D721Med (cell line): Measurements from ENCODE around the gene TAF1B.
A peak's percentile ranks its signal among the peaks of the same experiment; 100 is the strongest.

ENCODE experiments used
- DNase-seq: peaks from one replicate; pipeline ENCODE4 v3.0.0; 2011; ENCODE audit warnings: low spot score; ENCODE audit not compliant: insufficient read length
- FAIRE-seq: peaks from 2 replicates; lab custom pipeline; 2011; peaks lifted over from hg19 to GRCh38; lab: Jason Lieb, UNC
- CTCF ChIP-seq: IDR thresholded peaks from 2 replicates; pipeline ENCODE4 v1.5.1; 2012; ENCODE audit warnings: mild to moderate bottlenecking, control low read depth; ENCODE audit not compliant: insufficient read depth; ENCODE audit errors: missing control alignments

Gene TAF1B

GRCh38 chr2:9821805-9822445 lies 21.3 kb upstream of the TAF1B start:
- DNase-seq (no peak), FAIRE-seq (no peak)
- peak; percentile 2 for TF ChIP-seq CTCF

DNA sequence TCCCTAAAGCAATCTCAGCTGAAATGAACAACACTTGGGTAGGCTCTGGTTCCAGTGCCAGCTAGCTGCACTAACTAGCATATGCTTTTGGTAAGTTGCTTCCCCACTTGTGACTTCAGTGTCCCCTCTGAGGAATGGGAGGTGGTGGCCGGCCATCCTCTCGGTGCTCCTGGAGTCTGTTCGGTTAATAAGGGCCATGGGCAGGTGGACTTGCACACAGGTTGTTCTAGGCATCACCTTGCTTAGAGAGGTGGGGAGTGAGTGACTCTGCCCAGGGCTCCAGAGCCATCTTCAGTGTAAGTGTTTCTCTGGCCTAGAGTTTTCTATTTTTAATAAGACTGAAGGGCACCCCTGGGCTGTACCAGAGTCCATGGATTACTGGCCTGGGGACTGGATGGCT lies 18.8 kb upstream of the TAF1B start:
- FAIRE-seq (no peak), DNase-seq (no peak)
- no peak for TF ChIP-seq CTCF

GRCh38 chr2:9824956-9825720 lies 18.1 kb upstream of the TAF1B start:
- DNase-seq (no peak), FAIRE-seq (no peak)
- no peak for TF ChIP-seq CTCF

DNA sequence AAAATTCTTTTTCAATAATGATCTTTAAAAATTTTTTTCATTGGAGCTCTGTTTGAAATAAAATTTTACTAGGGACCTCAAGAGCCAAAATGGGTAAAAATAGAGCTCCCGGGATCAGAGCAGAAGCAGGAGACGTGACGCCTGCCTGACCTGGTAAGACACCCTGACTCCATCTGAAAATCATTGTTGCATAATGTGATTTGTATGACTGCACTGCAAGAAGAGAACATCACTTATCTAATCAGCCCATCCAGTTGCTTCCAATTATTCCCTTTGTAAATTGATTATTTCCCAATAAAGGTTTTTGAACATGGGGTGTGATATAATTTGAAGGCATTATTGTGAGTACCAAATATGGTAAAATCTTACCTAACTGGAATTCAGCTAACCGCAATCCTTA lies 17.1 kb upstream of the TAF1B start:
- no peak for DNase-seq
- TF ChIP-seq CTCF = no peak

DNA sequence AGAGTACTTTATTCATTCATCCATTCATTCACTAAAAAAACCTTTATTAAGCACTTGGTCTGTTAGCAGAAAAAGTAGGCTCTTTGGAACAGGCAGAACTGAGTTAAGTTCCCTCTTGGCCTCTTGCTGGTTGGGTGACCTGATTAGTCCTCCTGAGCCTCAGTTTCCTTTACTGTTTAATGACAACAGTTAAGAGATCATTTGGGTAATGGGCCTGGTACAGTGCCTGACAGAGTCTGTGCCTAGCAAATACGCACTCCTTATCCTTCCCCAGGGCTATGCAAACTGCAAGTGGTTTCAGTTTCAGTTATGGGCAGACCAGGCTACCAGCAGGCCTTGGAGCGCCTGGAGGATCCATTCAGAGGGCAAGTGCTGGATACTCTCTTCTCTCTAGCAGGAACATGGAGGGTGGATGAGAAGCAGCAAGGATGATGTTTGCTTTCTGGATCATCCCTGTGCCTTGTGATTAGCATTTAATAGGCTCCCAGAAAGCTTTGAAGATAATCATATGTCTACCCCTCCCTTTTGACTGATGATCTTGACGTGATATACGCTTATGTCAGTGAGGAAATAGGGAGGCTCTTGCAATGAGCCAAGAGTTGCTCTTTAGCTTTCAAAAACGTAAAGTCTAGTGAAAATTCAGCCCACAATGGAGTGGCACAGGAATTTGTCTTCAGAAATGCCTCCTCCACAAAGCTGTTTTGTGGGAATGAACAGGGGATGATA lies 12.4 kb upstream of the TAF1B start:
- FAIRE-seq (no peak), DNase-seq (no peak)
- no peak for TF ChIP-seq CTCF

More for the DNA sequence above, 17.1 kb upstream of the TAF1B start:
- no peak for FAIRE-seq

DNA sequence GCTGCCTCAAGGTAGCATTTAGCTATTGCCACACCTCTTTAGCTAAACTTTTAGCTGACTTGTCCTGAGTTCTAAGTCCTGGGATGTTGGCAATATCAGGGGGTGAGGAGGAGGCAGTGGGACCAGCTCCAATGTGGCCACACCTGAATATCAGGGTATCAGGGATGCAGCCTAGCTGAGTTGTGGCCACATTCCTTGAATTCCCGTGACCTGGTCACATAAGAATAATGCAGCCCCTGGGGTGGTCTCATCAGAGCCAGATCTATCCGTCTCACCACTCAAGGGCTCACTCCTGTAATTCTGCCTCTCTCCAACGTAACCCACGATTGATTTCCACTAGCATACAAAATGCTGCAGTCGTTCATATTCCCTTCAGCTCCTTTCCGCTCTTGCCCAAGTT lies 11.6 kb upstream of the TAF1B start:
- FAIRE-seq (no peak), DNase-seq (no peak)
- TF ChIP-seq CTCF = no peak
